Measurements from ENCODE around the gene FRMPD2. TPM values are rescaled to one million over a fixed set of nuclear protein-coding genes. Genes with fewer than 3 reads are reported as not detected.

FRMPD2 gene
- total RNA-seq, 1 donor from 2014 or later: not detected

GRCh38 chr10:48314107-48314506 lies 39.6 kb upstream of the FRMPD2 start:
- Mint-ChIP-seq H3K36me3 (ENCODE audit: low read depth, unreplicated experiment) (no peaks in the 10 kb centered on the region), H3K27me3 (ENCODE audit: unreplicated experiment) (no peaks in the 10 kb centered on the region), H3K27ac (ENCODE audit: unreplicated experiment) (no peak overlapping the region), H3K4me3 (ENCODE audit: unreplicated experiment) (no peak overlapping the region), H3K4me1 (ENCODE audit: unreplicated experiment) (peaks cover 8% of the 10 kb centered on the region), H3K9me3 (ENCODE audit: unreplicated experiment) (no peaks in the 10 kb centered on the region)
- TF ChIP-seq, protein P1, sequence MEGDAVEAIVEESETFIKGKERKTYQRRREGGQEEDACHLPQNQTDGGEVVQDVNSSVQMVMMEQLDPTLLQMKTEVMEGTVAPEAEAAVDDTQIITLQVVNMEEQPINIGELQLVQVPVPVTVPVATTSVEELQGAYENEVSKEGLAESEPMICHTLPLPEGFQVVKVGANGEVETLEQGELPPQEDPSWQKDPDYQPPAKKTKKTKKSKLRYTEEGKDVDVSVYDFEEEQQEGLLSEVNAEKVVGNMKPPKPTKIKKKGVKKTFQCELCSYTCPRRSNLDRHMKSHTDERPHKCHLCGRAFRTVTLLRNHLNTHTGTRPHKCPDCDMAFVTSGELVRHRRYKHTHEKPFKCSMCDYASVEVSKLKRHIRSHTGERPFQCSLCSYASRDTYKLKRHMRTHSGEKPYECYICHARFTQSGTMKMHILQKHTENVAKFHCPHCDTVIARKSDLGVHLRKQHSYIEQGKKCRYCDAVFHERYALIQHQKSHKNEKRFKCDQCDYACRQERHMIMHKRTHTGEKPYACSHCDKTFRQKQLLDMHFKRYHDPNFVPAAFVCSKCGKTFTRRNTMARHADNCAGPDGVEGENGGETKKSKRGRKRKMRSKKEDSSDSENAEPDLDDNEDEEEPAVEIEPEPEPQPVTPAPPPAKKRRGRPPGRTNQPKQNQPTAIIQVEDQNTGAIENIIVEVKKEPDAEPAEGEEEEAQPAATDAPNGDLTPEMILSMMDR (IDR thresholded peaks at IDR 0.05; ENCODE audit: unreplicated experiment): no peak
- no peak for DNase-seq (ENCODE audit: low spot score)

DNA sequence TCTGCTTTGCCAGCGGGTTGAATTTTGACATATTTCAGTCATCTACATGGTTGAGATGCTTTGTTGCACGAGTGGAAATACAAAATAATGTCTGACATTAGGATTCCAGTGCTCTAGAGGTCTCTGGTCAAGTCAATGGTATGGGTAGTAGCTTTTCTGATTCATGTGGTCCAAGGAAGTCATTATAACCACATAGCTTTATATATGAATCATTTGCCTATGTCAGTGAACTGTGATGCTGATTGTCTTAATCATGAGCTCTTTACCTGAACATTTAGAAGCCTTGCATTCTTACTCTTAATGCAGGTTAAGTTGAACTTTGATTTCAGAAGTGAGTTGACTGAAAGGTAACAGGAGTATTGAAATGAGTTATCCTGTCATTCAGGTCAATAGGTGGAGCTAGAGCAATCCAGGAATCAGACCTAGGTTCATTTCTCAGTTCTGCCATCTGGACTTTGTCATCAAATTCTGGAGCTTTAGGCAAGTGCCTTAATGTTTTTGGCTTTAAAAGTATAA lies 35.3 kb upstream of the FRMPD2 start:
- Mint-ChIP-seq H3K27me3 (ENCODE audit: unreplicated experiment) (peaks cover 10% of the 10 kb centered on the region), H3K4me1 (ENCODE audit: unreplicated experiment) (peaks cover 23% of the 10 kb centered on the region), H3K36me3 (ENCODE audit: low read depth, unreplicated experiment) (no peaks in the 10 kb centered on the region), H3K4me3 (ENCODE audit: unreplicated experiment) (no peak overlapping the region), H3K9me3 (ENCODE audit: unreplicated experiment) (no peaks in the 10 kb centered on the region), H3K27ac (ENCODE audit: unreplicated experiment) (no peak overlapping the region)
- no peak for DNase-seq (ENCODE audit: low spot score)
- TF ChIP-seq, protein P1 (IDR thresholded peaks at IDR 0.05; ENCODE audit: unreplicated experiment): no peak

DNA sequence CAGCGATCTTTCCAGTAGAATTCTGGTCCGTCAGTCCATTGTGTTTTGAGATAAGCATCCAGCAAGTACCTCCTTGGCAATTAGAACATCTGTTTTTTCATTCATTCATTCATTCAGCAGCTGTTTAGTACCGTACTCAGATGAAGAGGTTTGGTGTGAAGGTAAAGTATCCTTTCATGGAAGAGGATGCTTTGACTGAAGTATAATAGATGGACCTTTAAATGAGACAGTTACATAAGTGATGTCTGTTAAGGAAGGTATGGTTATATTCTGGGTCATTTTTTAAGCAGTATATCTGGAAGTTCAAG lies 33.2 kb upstream of the FRMPD2 start:
- TF ChIP-seq, protein P1 (IDR thresholded peaks at IDR 0.05; ENCODE audit: unreplicated experiment): no peak
- Mint-ChIP-seq H3K4me3 (ENCODE audit: unreplicated experiment) (peak overlapping the region; percentile 94), H3K27me3 (ENCODE audit: unreplicated experiment) (peaks cover 10% of the 10 kb centered on the region), H3K4me1 (ENCODE audit: unreplicated experiment) (peaks cover 23% of the 10 kb centered on the region), H3K9me3 (ENCODE audit: unreplicated experiment) (no peaks in the 10 kb centered on the region), H3K36me3 (ENCODE audit: low read depth, unreplicated experiment) (no peaks in the 10 kb centered on the region), H3K27ac (ENCODE audit: unreplicated experiment) (peak overlapping the region; percentile 77)
- no peak for DNase-seq (ENCODE audit: low spot score)

DNA sequence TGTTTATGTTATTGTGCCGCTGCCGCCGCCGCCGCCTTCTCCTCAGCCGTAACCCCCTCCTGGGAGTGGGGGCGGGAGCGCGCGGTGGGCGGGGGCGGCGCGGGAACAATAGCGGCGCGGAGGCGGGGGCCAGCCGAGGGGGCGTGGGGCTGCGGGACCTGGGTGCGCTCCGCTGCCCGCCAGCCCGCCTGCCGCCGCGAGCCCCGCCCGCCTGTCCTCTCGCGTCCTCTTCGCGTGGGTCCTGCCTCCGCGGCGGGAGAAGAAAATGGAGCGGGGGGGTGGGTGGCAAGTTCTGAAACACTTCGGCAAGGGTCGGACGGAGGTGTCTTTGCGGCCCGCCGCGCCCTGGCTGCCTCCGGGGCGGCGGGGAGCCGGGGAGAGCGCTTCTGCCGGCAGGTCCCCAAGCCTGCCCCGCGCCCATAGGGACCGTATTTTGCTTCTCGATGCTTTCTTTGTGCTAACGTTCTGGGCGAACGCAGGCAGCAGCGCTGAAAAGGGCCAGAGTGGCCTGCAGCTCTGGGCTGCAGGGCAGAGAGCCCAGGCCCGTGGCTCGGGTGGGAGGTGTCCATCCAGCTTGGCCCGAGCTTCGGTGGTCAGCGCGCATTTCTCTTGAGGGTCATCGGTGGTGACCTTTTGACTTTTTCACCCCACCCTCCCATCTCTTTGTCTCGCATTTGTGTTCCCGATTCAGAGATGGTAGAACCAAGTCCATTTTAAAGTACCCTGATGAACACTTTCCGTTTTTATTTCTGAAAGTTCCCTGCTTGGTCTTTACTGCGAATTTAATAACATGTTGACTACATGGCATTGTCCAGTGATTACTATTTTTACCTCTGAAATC lies 32.6 kb upstream of the FRMPD2 start:
- Mint-ChIP-seq H3K27me3 (ENCODE audit: unreplicated experiment) (peaks cover 10% of the 10 kb centered on the region), H3K4me1 (ENCODE audit: unreplicated experiment) (peaks cover 23% of the 10 kb centered on the region), H3K4me3 (ENCODE audit: unreplicated experiment) (peak overlapping the region; percentile 94), H3K9me3 (ENCODE audit: unreplicated experiment) (no peaks in the 10 kb centered on the region), H3K36me3 (ENCODE audit: low read depth, unreplicated experiment) (no peaks in the 10 kb centered on the region), H3K27ac (ENCODE audit: unreplicated experiment) (peak overlapping the region; percentile 77)
- peak; percentile 71 for DNase-seq (ENCODE audit: low spot score)
- TF ChIP-seq, protein P1 (IDR thresholded peaks at IDR 0.05; ENCODE audit: unreplicated experiment): no peak

DNA sequence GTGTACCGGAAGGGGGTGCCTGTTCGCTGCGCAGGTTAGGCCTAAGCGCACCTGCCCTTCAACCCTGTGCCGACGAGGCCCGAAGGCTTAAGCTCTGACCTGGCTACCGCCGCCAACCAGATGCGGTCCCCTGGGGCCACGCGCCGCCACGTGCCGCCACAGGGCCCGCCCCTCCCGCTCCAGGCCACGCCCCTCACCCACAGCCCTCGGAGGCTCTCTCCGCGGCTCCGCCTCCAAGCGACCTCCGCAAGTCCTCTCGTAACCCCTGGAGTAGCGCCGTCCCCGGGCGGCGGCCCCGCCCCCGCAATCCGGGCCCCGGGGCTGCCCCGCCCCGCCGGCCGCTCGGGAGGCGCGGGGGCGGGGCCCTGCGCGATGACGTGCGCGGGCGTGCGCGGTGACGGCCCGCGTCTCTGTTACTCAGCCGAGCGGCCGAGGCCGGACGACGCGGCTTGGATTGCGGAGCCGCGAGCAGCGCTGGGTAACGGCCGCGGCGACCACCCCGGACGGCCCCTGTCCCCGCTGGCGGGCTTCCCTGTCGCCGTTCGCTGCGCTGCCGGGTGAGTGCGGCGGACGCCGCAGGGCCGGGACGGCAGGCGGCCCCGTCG lies 31.9 kb upstream of the FRMPD2 start, which contains the start of gene MAPK8:
TSS of gene MAPK8 (plus strand) at position 413 of the 605 bp plus-strand sequence. CDS start 94,984 bp downstream, outside the sequence.
- DNase-seq (ENCODE audit: low spot score): peak; percentile 95
- TF ChIP-seq, protein P1 (IDR thresholded peaks at IDR 0.05; ENCODE audit: unreplicated experiment): no peak

More for the DNA sequence above, 31.9 kb upstream of the FRMPD2 start, which contains the start of gene MAPK8:
- H3K27ac Mint-ChIP-seq (ENCODE audit: unreplicated experiment): peak within 1 kb of the TSS; percentile 77
- peaks cover 23% of the 10 kb centered on the region for H3K4me1 Mint-ChIP-seq (ENCODE audit: unreplicated experiment)
- H3K4me3 Mint-ChIP-seq (ENCODE audit: unreplicated experiment): peak within 1 kb of the TSS; percentile 94
- H3K36me3 Mint-ChIP-seq (ENCODE audit: low read depth, unreplicated experiment): no peaks in the 10 kb centered on the region
- H3K9me3 Mint-ChIP-seq (ENCODE audit: unreplicated experiment): no peaks in the 10 kb centered on the region
- peaks cover 10% of the 10 kb centered on the region for H3K27me3 Mint-ChIP-seq (ENCODE audit: unreplicated experiment)

Measured in endothelial cell (in vitro differentiated cells).